ENCODE data around the gene AP1S3. TPM values are rescaled to one million over a fixed set of nuclear protein-coding genes. Genes with fewer than 3 reads are reported as not detected.

Gene AP1S3
- total RNA-seq, 1 experiment from 2014 or later, result 2.3 TPM

GRCh38 chr2:223720367-223720766 lies 117.0 kb downstream of the AP1S3 start:
- H3K4me2 ChIP-seq (ENCODE audit: low read depth, low read length, poor library complexity, severe bottlenecking), result no peak overlapping the region
- H2AFZ ChIP-seq (ENCODE audit: low read length), result no peak overlapping the region
- H3K79me2 ChIP-seq (ENCODE audit: low read length), result no peaks in the 10 kb centered on the region
- no peaks in the 10 kb centered on the region for H3K27me3 ChIP-seq (ENCODE audit: low read length)
- no peaks in the 10 kb centered on the region for H3K36me3 ChIP-seq (ENCODE audit: insufficient read depth, low read length)
- H3K27ac ChIP-seq (ENCODE audit: low read length), result no peak overlapping the region
- no peaks in the 10 kb centered on the region for H3K9me3 ChIP-seq (ENCODE audit: low read length)
- no peaks in the 10 kb centered on the region for H3K4me1 ChIP-seq (ENCODE audit: low read length)
- no peak for DNase-seq
- H3K4me3 ChIP-seq (ENCODE audit: low read length), result no peak overlapping the region
- H4K20me1 ChIP-seq (ENCODE audit: insufficient read depth, low read depth, low read length), result no peaks in the 10 kb centered on the region
- H3K9me2 ChIP-seq (replicated peaks; ENCODE audit: insufficient read depth, low read length), result no peaks in the 10 kb centered on the region
- H3K9ac ChIP-seq (ENCODE audit: low read length), result no peak overlapping the region

GRCh38 chr2:223712642-223713041 lies 124.7 kb downstream of the AP1S3 start:
- no peak overlapping the region for H3K27ac ChIP-seq (ENCODE audit: low read length)
- no peaks in the 10 kb centered on the region for H3K79me2 ChIP-seq (ENCODE audit: low read length)
- H3K9me3 ChIP-seq (ENCODE audit: low read length), result no peaks in the 10 kb centered on the region
- no peaks in the 10 kb centered on the region for H3K36me3 ChIP-seq (ENCODE audit: insufficient read depth, low read length)
- H3K27me3 ChIP-seq (ENCODE audit: low read length), result no peaks in the 10 kb centered on the region
- H3K4me3 ChIP-seq (ENCODE audit: low read length), result no peak overlapping the region
- H3K4me2 ChIP-seq (ENCODE audit: low read depth, low read length, poor library complexity, severe bottlenecking), result no peak overlapping the region
- H4K20me1 ChIP-seq (ENCODE audit: insufficient read depth, low read depth, low read length), result no peaks in the 10 kb centered on the region
- no peaks in the 10 kb centered on the region for H3K9me2 ChIP-seq (replicated peaks; ENCODE audit: insufficient read depth, low read length)
- no peak overlapping the region for H2AFZ ChIP-seq (ENCODE audit: low read length)
- H3K9ac ChIP-seq (ENCODE audit: low read length), result no peak overlapping the region
- no peaks in the 10 kb centered on the region for H3K4me1 ChIP-seq (ENCODE audit: low read length)
- DNase-seq, result no peak

- Histone ChIP-seq H3K79me2 (ENCODE audit: low read length) (no peaks in the 10 kb centered on the region), H2AFZ (ENCODE audit: low read length) (no peak overlapping the region), H3K9me2 (replicated peaks; ENCODE audit: insufficient read depth, low read length) (no peaks in the 10 kb centered on the region), H3K36me3 (ENCODE audit: insufficient read depth, low read length) (no peaks in the 10 kb centered on the region), H3K4me3 (ENCODE audit: low read length) (no peak overlapping the region), H3K4me1 (ENCODE audit: low read length) (no peaks in the 10 kb centered on the region), H3K27ac (ENCODE audit: low read length) (no peak overlapping the region), H3K27me3 (ENCODE audit: low read length) (no peaks in the 10 kb centered on the region), H3K9ac (ENCODE audit: low read length) (no peak overlapping the region), H3K4me2 (ENCODE audit: low read depth, low read length, poor library complexity, severe bottlenecking) (no peak overlapping the region), H3K9me3 (ENCODE audit: low read length) (no peaks in the 10 kb centered on the region), H4K20me1 (ENCODE audit: insufficient read depth, low read depth, low read length) (no peaks in the 10 kb centered on the region)
- no peak for DNase-seq
Observed at GRCh38 chr2:223711596-223712326, 125.6 kb downstream of the AP1S3 start.

Other genes starting within 250 kb of the AP1S3 start
- gene SCG2, start 235.2 kb downstream of the AP1S3 start, total RNA-seq (2014; rRNA removed; shearing (Covaris generic); ENCODE audit: low replicate concordance), result not detected in 2 replicates
- 21.9 and 34.7 TPM in 2 replicates for gene WDFY1, start 107.8 kb upstream of the AP1S3 start, total RNA-seq (2014; rRNA removed; shearing (Covaris generic); ENCODE audit: low replicate concordance)
- gene MRPL44, start 119.9 kb upstream of the AP1S3 start, total RNA-seq (2014; rRNA removed; shearing (Covaris generic); ENCODE audit: low replicate concordance), result 26.8 and 34.9 TPM in 2 replicates
- 6.8 and 14.5 TPM in 2 replicates for gene SERPINE2, start 201.7 kb upstream of the AP1S3 start, total RNA-seq (2014; rRNA removed; shearing (Covaris generic); ENCODE audit: low replicate concordance)